ENCODE results near the gene EID1.

Gene EID1

DNA sequence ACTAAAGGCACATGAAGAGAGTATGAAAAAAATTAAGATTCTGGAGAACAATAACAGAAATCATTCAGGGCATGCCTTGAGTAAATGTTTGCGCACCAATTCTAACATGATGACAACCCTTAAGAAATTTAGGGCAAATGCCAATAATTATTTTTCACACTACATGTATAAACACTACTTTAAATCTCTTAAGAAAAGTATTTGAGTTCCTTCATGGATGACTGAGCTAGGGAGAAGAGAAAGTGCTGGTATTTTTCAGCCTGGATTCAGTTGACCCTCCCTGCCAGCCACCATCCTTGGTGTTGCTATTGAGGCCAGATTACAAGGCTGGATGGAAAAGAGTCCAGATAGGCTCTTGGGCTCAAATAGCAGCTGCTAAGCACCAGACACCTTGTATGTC is 8.0 kb upstream of the EID1 start:
- Histone ChIP-seq H3K9ac (no peak overlapping the region), H3K4me2 (no peak overlapping the region), H3K36me3 (no peaks in the 10 kb centered on the region), H3K4me1 (no peaks in the 10 kb centered on the region), H3K27me3 (no peaks in the 10 kb centered on the region), H4K20me1 (no peaks in the 10 kb centered on the region), H3K9me3 (no peaks in the 10 kb centered on the region), H3K4me3 (no peak overlapping the region), H3K27ac (no peak overlapping the region)
- no peak for TF ChIP-seq Cebpa-rat (IDR thresholded peaks at IDR 0.05)

DNA sequence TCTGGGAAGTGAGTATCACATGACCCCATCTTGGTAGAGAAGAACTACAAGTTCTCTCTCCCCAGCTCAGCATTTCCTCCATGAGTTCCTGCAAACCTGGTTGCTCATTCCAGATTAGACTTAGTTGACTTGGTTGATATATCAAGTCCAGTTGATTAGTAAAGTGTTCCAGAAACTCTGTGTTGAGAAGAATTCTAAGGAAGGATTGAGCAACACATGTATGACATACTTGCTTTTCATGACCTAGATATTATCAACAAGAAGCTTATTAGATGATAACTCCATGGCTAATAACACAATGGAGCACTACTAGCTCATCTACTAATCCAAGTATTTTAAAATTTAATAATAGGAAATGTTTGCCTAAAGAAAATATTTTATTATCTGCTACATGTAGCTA is 6.4 kb upstream of the EID1 start:
- no peak overlapping the region for H3K4me2 ChIP-seq
- no peak for TF ChIP-seq Cebpa-rat (IDR thresholded peaks at IDR 0.05)
- no peak overlapping the region for H3K9ac ChIP-seq
- H3K27ac ChIP-seq, result no peak overlapping the region
- H3K4me1 ChIP-seq, result no peaks in the 10 kb centered on the region
- no peak overlapping the region for H3K4me3 ChIP-seq
- H3K27me3 ChIP-seq, result no peaks in the 10 kb centered on the region
- H4K20me1 ChIP-seq, result no peaks in the 10 kb centered on the region
- no peaks in the 10 kb centered on the region for H3K9me3 ChIP-seq
- H3K36me3 ChIP-seq, result no peaks in the 10 kb centered on the region

- no peaks in the 10 kb centered on the region for H3K36me3 ChIP-seq
- TF ChIP-seq Cebpa-rat (IDR thresholded peaks at IDR 0.05), result no peak
- no peaks in the 10 kb centered on the region for H4K20me1 ChIP-seq
- no peak overlapping the region for H3K27ac ChIP-seq
- H3K27me3 ChIP-seq, result no peaks in the 10 kb centered on the region
- H3K9me3 ChIP-seq, result no peaks in the 10 kb centered on the region
- no peaks in the 10 kb centered on the region for H3K4me1 ChIP-seq
- no peak overlapping the region for H3K4me3 ChIP-seq
- no peak overlapping the region for H3K9ac ChIP-seq
- no peak overlapping the region for H3K4me2 ChIP-seq
Measured at GRCh38 chr15:48872632-48873031, 5.3 kb upstream of the EID1 start.

DNA sequence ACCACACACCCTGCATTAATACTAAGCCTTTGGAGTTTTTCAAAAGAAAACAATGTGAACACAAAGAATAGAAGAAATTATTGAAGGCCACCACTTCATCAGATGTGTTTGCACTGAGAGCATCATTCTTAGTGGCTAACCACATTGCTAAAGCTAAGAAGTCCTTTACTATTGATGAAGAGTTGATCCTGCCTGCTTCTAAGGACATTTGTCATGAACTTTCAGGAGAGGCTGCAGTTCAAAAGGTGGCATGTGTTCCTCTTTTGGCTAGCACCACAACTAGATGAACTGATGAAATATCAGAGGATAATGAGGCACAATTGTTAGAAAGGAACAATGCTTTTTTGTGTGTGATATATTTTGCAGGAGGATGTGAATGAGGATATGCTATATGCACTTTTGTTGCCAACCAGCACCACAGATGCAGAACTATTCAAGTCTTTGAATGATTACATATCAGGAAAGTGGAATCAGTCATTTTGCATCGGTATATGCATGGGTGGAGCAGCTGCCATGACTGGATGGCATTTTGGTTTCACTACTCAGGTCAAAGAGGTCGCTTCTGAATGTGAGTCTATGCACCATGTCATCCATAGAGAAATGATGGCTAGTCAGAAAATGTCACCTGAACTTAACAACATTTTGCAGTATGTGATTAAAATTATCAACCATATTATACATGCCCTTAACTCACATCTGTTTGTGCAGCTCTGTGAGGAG is 2.5 kb upstream of the EID1 start:
- Histone ChIP-seq H3K9me3 (no peaks in the 10 kb centered on the region), H4K20me1 (peaks cover 16% of the 10 kb centered on the region), H3K4me1 (peaks cover 17% of the 10 kb centered on the region), H3K27ac (no peak overlapping the region), H3K9ac (no peak overlapping the region), H3K36me3 (no peaks in the 10 kb centered on the region), H3K4me3 (no peak overlapping the region), H3K4me2 (no peak overlapping the region), H3K27me3 (no peaks in the 10 kb centered on the region)
- no peak for TF ChIP-seq Cebpa-rat (IDR thresholded peaks at IDR 0.05)

DNA sequence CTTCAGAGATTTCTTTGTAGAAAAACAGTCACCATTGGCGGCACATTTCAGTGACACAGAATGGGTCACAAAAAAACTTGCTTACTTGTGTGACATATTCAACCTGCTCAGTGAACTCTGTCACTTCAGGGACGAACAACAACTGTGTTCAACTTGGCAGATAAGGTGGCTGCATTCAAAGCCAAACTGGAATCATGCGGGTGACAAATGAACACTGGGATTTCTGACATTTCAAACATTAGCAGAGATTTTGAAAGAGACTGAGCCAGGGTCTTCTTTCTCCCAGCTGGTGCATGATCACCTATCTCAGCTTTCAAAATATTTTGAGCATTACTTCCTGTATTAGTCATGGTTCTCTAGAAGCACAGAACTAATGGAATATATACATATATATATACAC is 1.9 kb upstream of the EID1 start:
- Histone ChIP-seq H3K27me3 (no peaks in the 10 kb centered on the region), H3K4me2 (no peak overlapping the region), H3K4me1 (peaks cover 17% of the 10 kb centered on the region), H3K9me3 (no peaks in the 10 kb centered on the region), H3K9ac (no peak overlapping the region), H3K4me3 (no peak overlapping the region), H4K20me1 (peaks cover 18% of the 10 kb centered on the region), H3K36me3 (no peaks in the 10 kb centered on the region), H3K27ac (no peak overlapping the region)
- TF ChIP-seq Cebpa-rat (IDR thresholded peaks at IDR 0.05), result no peak

DNA sequence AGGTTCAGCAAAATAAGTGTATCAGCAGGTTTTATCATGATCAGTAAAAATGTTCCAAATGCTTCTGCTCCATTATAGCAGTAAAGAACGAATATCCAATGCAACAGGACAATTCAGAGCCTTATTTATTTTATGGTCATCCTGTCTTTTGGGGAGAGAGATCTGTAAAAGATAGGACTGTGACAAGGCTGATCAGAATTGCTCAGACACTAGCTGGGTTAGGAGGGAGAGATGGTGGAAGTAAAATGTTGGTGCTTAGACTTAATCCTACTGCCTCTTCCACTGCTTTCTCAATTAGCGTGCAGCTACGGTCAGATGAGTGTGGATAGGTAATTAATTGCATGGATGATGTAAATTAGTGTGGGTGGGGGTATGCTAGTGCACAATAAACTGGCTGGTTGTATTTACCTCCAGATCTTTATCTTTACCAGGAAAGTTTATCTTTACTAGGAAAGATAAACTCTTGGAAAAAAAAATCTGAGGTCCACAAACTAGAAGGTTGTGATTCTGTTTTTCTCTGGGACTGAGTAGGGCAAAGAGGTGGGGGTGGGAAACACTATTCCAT is 2.2 kb downstream of the EID1 start:
- Histone ChIP-seq H3K27me3 (no peaks in the 10 kb centered on the region), H3K4me3 (no peak overlapping the region), H3K9ac (no peak overlapping the region), H3K9me3 (no peaks in the 10 kb centered on the region), H3K4me1 (peaks cover 17% of the 10 kb centered on the region), H3K27ac (no peak overlapping the region), H4K20me1 (peaks cover 18% of the 10 kb centered on the region), H3K4me2 (peak overlapping the region; percentile 76), H3K36me3 (no peaks in the 10 kb centered on the region)
- TF ChIP-seq Cebpa-rat (IDR thresholded peaks at IDR 0.05), result no peak

DNA sequence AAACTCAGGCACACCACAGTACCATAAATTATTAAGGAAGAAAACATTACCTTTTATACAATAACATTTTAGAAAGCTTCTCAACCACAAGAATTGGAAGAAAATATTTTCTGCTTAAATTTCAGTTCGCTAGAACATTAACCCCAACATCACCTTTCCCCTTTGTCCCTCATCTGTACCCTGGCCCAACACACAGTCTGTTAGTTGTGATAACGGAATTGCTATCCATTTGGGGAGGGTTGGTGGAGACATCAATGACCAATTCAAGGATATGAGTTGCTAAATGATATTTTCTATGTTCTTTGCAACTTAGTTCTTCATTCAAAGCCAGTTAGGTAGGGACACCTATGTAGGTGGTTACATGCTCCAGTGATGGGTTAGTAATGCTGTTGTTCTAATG is 5.8 kb downstream of the EID1 start:
- Histone ChIP-seq H3K27ac (no peak overlapping the region), H3K4me3 (no peak overlapping the region), H3K4me1 (peaks cover 25% of the 10 kb centered on the region), H3K36me3 (no peaks in the 10 kb centered on the region), H3K4me2 (no peak overlapping the region), H3K9ac (no peak overlapping the region), H4K20me1 (peaks cover 18% of the 10 kb centered on the region), H3K27me3 (no peaks in the 10 kb centered on the region), H3K9me3 (no peaks in the 10 kb centered on the region)
- TF ChIP-seq Cebpa-rat (IDR thresholded peaks at IDR 0.05), result no peak

GRCh38 chr15:48887144-48887543 is 9.2 kb downstream of the EID1 start:
- H3K27ac ChIP-seq, result no peak overlapping the region
- no peaks in the 10 kb centered on the region for H3K27me3 ChIP-seq

GRCh38 chr15:48888191-48888590 is 10.3 kb downstream of the EID1 start:
- no peak for TF ChIP-seq Cebpa-rat (IDR thresholded peaks at IDR 0.05)
- Histone ChIP-seq H3K9ac (no peak overlapping the region), H3K27me3 (no peaks in the 10 kb centered on the region)

More at GRCh38 chr15:48887144-48887543, 9.2 kb downstream of the EID1 start:
- H3K4me3 ChIP-seq, result no peak overlapping the region
- no peaks in the 10 kb centered on the region for H3K36me3 ChIP-seq
- no peak for TF ChIP-seq Cebpa-rat (IDR thresholded peaks at IDR 0.05)
- H4K20me1 ChIP-seq, result no peaks in the 10 kb centered on the region
- H3K4me2 ChIP-seq, result no peak overlapping the region
- H3K9me3 ChIP-seq, result no peaks in the 10 kb centered on the region
- H3K9ac ChIP-seq, result no peak overlapping the region
- H3K4me1 ChIP-seq, result peaks cover 9% of the 10 kb centered on the region

GRCh38 chr15:48888836-48889235 is 10.9 kb downstream of the EID1 start:
- Histone ChIP-seq H3K4me2 (peak overlapping the region; percentile 44), H3K27me3 (no peaks in the 10 kb centered on the region), H3K9ac (no peak overlapping the region), H3K9me3 (no peaks in the 10 kb centered on the region), H3K36me3 (no peaks in the 10 kb centered on the region), H3K27ac (no peak overlapping the region), H3K4me1 (peaks cover 9% of the 10 kb centered on the region), H4K20me1 (no peaks in the 10 kb centered on the region), H3K4me3 (no peak overlapping the region)
- no peak for TF ChIP-seq Cebpa-rat (IDR thresholded peaks at IDR 0.05)

More at GRCh38 chr15:48888191-48888590, 10.3 kb downstream of the EID1 start:
- Histone ChIP-seq H3K4me2 (peak overlapping the region; percentile 44), H3K4me1 (peaks cover 9% of the 10 kb centered on the region), H3K27ac (no peak overlapping the region), H3K9me3 (no peaks in the 10 kb centered on the region), H3K36me3 (no peaks in the 10 kb centered on the region), H4K20me1 (no peaks in the 10 kb centered on the region), H3K4me3 (no peak overlapping the region)
